Amygdala (tissue), 56 donors: ENCODE results near the gene TMED8.
"Not testable (repeated sequence)": the region's sequence is repeated elsewhere in the genome, so short reads cannot be mapped to it uniquely, and the experiment has no call there.

Experiments used
- DNase-seq, 56 donors: peaks; one replicate each; lab custom pipeline; 2025; lab: John Stamatoyannopoulos, UW

The TMED8 gene

GRCh38 chr14:77376771-77377501 is at the start of gene TMED8, which contains the start of gene SAMD15:
TSS of gene TMED8 (minus strand) at chr14:77377094. CDS start at chr14:77377053, 41 bp downstream.
TSS of gene SAMD15 (plus strand) at chr14:77377379. CDS start at chr14:77377419, 40 bp downstream.
- peak; percentile 30 to 94 (median 77) for DNase-seq

- no peak for DNase-seq
These were observed 49.5 kb upstream of the TMED8 start for GRCh38 chr14:77426396-77426795.

DNA sequence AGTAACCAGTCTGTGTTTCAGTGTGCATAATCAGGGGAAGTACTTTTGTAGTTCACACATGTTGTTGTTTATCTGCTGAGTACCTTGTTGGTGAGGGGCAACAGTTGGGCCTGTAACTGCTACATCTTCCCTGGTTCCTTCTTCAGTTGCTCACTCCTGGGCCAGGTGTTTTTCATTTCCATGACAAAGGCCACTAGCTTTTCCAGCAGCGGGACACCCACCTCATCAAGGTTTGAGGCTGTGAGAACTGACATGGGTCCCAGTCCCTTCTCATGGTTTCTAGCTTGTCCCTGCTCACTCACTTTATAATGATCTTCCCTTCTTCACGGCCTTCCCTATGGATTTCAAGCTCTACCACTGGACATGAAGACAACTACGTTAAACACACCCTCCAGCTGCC is 48.0 kb upstream of the TMED8 start:
- no peak for DNase-seq

DNA sequence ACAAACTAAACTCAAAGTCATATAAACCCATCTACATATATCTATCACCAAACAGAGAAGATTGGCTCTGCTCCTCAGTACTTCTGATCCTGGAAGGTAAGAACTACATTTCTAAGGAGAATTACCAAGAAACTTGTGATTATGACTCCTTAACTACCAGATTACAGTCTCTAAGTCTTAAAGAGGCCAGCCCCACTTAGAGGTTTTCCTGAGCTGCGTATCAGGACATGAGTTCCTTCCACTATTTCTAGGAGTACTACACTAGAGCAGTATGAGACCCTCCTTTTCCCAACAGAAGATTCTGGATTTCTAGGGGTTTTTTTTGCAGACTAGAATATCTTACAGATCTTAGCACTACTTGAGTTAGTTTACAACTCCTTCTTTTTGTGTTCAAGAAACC is 46.5 kb upstream of the TMED8 start, which contains the start of gene NOXRED1:
NOXRED1 (minus strand) TSS at position 101 of the 400 bp plus-strand sequence. CDS start 634 bp downstream, outside the sequence.
- no peak for DNase-seq

GRCh38 chr14:77421201-77421600 is 44.3 kb upstream of the TMED8 start:
- DNase-seq: no peak

GRCh38 chr14:77416836-77417235 is 39.9 kb upstream of the TMED8 start:
- no peak for DNase-seq

DNA sequence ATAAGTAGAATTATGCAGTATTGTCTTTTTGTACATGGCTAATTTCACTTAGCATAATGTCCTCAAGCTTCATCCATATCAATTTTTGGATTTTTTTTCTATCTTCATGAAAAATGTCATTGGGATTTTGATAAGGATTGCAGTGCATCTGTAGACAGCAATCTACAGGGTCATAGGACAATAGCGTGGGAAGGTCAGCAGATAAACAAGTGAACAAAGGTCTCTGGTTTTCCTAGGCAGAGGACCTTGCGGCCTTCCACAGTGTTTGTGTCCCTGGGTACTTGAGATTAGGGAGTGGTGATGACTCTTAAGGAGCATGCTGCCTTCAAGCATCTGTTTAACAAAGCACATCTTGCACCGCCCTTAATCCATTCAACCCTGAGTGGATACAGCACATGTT is 39.2 kb upstream of the TMED8 start:
- DNase-seq: not testable (repeated sequence)

DNA sequence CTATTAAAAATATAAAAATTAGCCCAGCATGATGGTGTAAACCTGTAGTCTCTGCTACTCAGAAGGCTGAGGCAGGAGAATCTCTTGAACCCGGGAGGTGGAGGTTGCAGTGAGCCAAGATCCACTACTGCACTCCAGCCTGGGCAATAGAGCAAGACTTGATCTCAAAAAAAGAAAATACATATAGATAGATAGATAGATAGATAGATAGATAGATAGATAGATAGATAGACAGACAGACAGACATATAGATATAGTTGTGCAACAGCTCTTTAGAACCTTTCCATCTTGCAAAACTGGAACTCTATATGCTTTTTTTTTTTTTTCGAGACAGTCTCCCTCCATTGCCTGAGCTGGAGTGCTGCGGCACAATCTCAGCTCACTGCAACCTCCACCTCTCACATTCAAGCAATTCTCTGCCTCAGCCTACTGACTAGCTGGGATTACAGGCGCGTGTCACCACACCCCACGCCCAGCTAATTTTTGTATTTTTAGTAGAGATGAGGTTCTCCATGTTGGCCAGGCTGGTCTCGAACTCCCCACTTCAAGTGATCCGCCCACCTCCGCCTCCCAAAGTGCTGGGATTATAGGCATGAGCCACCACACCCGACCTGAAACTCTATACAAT is 38.6 kb upstream of the TMED8 start:
- DNase-seq: not testable (repeated sequence)

DNA sequence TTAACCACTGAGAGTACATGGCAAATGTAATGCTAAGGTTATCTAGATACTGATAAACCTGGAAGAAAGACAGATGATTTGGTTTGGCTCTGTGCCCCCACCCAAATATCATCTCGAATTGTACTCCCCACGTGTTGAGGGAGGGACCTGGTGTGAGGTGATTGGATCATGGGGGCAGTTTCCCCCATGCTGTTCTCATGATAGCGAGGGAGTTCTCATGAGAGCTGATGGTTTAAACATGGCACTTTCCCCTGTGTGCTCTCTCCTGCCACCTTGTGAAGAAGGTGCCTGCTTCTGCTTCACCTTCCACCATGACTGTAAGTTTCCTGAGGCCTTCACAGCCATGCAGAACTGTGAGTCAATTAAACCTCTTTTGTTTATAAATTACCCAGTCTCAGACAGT is 32.2 kb upstream of the TMED8 start:
- DNase-seq: no peak

GRCh38 chr14:77407158-77407557 is 30.3 kb upstream of the TMED8 start:
- DNase-seq: no peak

GRCh38 chr14:77406718-77407117 is 29.8 kb upstream of the TMED8 start:
- no peak for DNase-seq

GRCh38 chr14:77406086-77406485 is 29.2 kb upstream of the TMED8 start:
- DNase-seq: no peak

- no peak for DNase-seq
These were observed 26.9 kb upstream of the TMED8 start for GRCh38 chr14:77403768-77404167.

- no peak for DNase-seq
These were observed 23.3 kb upstream of the TMED8 start for GRCh38 chr14:77400216-77400615.

- DNase-seq: no peak
These were observed 13.3 kb upstream of the TMED8 start for GRCh38 chr14:77390188-77390587.

DNA sequence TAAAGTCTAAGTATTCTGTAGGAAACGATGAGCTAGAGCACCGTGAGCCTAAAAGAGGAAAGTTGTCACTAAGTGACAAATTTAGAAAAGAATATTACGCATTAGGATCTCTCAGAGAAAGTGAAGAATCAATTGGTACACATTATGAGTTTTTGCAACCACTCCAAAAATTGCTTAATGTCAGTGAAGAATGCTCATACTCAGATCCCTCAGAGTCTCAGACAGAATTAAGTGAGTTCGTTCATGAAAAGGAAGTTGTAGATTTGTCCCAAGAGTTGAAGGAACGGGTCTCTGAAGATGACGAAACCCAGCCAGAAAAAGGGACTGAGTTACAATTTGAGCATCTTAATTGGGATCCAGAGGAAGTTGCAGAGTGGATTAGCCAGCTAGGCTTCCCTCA is 1.8 kb upstream of the TMED8 start:
- no peak for DNase-seq

GRCh38 chr14:77377502-77377844 is 579 bp upstream of the TMED8 start:
- no peak for DNase-seq

GRCh38 chr14:77375973-77376770 is 722 bp downstream of the TMED8 start:
- DNase-seq: peak in 29 of 56 donors; percentile 3 to 65 (median 27)

- no peak for DNase-seq
These were observed 1.5 kb downstream of the TMED8 start for GRCh38 chr14:77375164-77375950.

DNA sequence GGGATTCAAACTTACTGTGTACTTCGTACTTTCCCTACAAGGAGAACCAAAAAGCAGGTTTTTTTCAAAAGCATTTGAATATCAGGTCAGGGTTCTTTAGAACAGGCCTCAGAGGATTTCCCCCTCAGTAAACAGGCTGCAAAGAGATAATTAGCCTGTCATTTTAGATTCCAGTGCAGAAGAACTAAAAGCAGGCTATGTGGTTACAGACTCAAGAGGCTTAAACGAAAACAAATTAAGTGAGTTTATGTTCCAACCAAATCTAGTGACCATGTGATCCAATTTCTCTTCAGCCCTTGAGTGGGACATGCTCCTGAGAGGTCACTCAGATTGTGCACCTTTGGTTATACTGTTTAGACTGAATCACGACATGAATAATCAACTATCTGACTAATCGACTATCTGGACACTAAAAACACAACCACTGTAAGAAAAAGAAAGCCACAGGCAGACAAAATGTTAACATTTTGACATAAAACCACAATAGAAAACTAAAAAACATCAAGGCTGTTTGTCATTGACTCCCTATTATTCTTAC is 4.5 kb downstream of the TMED8 start:
- DNase-seq: no peak
